ENCODE results near the gene SEMA3F.

GRCh38 chr3:50123394-50124051 is 31.6 kb upstream of the SEMA3F start:
- TF ChIP-seq CTCF (IDR thresholded peaks at IDR 0.05) (no peak), POLR2A (IDR thresholded peaks at IDR 0.05) (no peak)
